Progenitor cell of endocrine pancreas (in vitro differentiated cells): ENCODE data around the gene OXCT1. TPM values are rescaled to one million over a fixed set of nuclear protein-coding genes. Genes with fewer than 3 reads are reported as not detected.
A peak's percentile ranks its signal among the peaks of the same experiment; 100 is the strongest.
"Not testable (repeated sequence)": the region's sequence is repeated elsewhere in the genome, so short reads cannot be mapped to it uniquely, and the experiment has no call there.

Experiments used
- DNase-seq: peaks from one replicate; pipeline ENCODE4 v3.0.0; 2021; ENCODE audit warnings: low spot score; ENCODE audit not compliant: unreplicated experiment
- H3K27ac Mint-ChIP-seq: 2 replicates; pipeline ENCODE4 v1.8.0; 2021; ENCODE audit warnings: mild to moderate bottlenecking, moderate library complexity, mixed read lengths
- H3K27me3 Mint-ChIP-seq: 2 replicates; pipeline ENCODE4 v1.8.0; 2021; ENCODE audit warnings: mixed read lengths
- H3K36me3 Mint-ChIP-seq: 2 replicates; pipeline ENCODE4 v1.8.0; 2022; ENCODE audit warnings: mixed read lengths; ENCODE audit not compliant: insufficient read depth
- H3K4me1 Mint-ChIP-seq: 2 replicates; pipeline ENCODE4 v1.8.0; 2021; ENCODE audit warnings: low read depth, mixed read lengths
- H3K4me3 Mint-ChIP-seq: 2 replicates; pipeline ENCODE4 v1.8.0; 2021; ENCODE audit warnings: low read depth, mild to moderate bottlenecking, moderate library complexity, mixed read lengths
- H3K9me3 Mint-ChIP-seq: 2 replicates; pipeline ENCODE4 v1.8.0; 2021; ENCODE audit warnings: low read depth, mixed read lengths
- total RNA-seq: library from RNA; stranded (reverse); gene quantifications from 2 replicates; pipeline ENCODE4 v1.2.1, GENCODE V29; 2021
- TF ChIP-seq, protein P1 (sequence below): fragments of 200-600 bp; sonication (generic); IDR thresholded peaks from one replicate; pipeline ENCODE4 v1.5.0; 2021; ENCODE audit warnings: antibody characterized with exemption, mild to moderate bottlenecking; ENCODE audit not compliant: unreplicated experiment

The OXCT1 gene
- total RNA-seq, 1 donor from 2014 or later = 19.9 TPM

- Mint-ChIP-seq H3K9me3 (no peaks in the 10 kb centered on the region), H3K36me3 (peaks cover 2% of the 10 kb centered on the region), H3K4me1 (no peaks in the 10 kb centered on the region), H3K27ac (no peak overlapping the region), H3K27me3 (no peaks in the 10 kb centered on the region), H3K4me3 (no peak overlapping the region)
- TF ChIP-seq, protein P1, sequence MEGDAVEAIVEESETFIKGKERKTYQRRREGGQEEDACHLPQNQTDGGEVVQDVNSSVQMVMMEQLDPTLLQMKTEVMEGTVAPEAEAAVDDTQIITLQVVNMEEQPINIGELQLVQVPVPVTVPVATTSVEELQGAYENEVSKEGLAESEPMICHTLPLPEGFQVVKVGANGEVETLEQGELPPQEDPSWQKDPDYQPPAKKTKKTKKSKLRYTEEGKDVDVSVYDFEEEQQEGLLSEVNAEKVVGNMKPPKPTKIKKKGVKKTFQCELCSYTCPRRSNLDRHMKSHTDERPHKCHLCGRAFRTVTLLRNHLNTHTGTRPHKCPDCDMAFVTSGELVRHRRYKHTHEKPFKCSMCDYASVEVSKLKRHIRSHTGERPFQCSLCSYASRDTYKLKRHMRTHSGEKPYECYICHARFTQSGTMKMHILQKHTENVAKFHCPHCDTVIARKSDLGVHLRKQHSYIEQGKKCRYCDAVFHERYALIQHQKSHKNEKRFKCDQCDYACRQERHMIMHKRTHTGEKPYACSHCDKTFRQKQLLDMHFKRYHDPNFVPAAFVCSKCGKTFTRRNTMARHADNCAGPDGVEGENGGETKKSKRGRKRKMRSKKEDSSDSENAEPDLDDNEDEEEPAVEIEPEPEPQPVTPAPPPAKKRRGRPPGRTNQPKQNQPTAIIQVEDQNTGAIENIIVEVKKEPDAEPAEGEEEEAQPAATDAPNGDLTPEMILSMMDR = peak; percentile 27
- DNase-seq = no peak
Measured at GRCh38 chr5:41754857-41755256, 115.4 kb downstream of the OXCT1 start.

GRCh38 chr5:41751867-41752266, 118.4 kb downstream of the OXCT1 start:
- Mint-ChIP-seq H3K27ac (no peak overlapping the region), H3K9me3 (no peaks in the 10 kb centered on the region), H3K4me3 (no peak overlapping the region), H3K4me1 (no peaks in the 10 kb centered on the region), H3K36me3 (no peaks in the 10 kb centered on the region), H3K27me3 (no peaks in the 10 kb centered on the region)
- no peak for DNase-seq
- TF ChIP-seq, protein P1 = no peak

DNA sequence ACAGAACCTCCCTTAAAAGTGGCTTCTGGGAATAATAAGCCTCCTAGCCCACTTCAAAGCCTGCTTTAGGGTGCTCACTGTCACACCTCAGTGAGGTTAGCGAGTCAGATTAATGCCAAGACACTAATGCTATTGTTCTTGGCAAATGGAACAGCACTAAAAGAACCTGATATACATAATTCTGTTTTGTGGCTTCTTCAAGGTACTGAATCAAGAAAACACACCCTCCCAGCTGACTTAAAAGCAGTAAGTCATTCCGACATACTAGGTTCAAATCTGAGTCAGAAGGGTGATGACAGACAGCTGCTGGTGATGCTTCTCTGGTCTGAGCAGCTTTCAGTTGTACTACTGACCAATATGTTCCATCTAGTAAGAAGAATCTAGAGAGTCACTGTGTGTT, 121.6 kb downstream of the OXCT1 start:
- Mint-ChIP-seq H3K27me3 (no peaks in the 10 kb centered on the region), H3K27ac (no peak overlapping the region), H3K36me3 (peaks cover 19% of the 10 kb centered on the region), H3K4me3 (no peak overlapping the region), H3K4me1 (no peaks in the 10 kb centered on the region), H3K9me3 (peaks cover 9% of the 10 kb centered on the region)
- TF ChIP-seq, protein P1 = no peak
- DNase-seq = no peak

GRCh38 chr5:41747708-41748107, 122.5 kb downstream of the OXCT1 start:
- DNase-seq = no peak
- Mint-ChIP-seq H3K27ac (no peak overlapping the region), H3K4me3 (no peak overlapping the region), H3K4me1 (no peaks in the 10 kb centered on the region), H3K27me3 (no peaks in the 10 kb centered on the region), H3K9me3 (peaks cover 9% of the 10 kb centered on the region), H3K36me3 (peaks cover 19% of the 10 kb centered on the region)
- TF ChIP-seq, protein P1 = no peak

DNA sequence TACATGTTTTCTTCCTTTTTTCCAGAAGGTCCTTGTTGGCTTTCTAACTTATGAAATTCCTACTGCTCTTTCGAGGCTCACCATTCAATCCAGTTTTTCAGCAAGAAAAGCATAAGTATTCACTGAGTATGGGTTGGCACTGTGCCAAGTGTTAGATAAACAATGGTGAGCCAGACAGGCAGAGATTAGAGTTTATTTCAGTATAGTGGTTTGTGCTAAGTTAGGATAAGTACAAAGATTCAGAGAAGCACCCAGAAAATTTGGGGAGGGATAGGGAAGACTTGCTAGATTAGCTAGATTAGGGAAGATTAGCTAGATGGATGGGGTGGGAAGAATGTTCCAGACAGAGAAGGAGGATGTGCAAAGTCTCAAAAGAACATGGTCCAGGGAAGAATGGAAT, 122.9 kb downstream of the OXCT1 start:
- Mint-ChIP-seq H3K27ac (no peak overlapping the region), H3K36me3 (peaks cover 19% of the 10 kb centered on the region), H3K4me3 (no peak overlapping the region), H3K27me3 (no peaks in the 10 kb centered on the region), H3K9me3 (peaks cover 9% of the 10 kb centered on the region), H3K4me1 (no peaks in the 10 kb centered on the region)
- no peak for DNase-seq
- TF ChIP-seq, protein P1 = no peak

DNA sequence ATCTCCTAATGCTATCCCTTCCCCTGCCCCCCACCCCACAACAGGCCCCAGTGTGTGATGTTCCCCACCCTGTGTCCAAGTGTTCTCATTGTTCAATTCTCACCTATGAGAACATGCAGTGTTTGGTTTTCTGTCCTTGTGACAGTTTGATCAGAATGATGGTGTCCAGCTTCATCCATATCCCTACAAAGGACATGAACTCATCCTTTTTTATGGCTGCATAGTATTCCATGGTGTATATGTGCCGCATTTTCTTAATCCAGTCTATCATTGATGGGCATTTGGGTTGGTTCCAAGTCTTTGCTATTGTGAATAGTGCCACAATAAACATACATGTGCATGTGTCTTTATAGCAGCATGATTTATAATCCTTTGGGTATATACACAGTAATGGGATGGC, 127.6 kb downstream of the OXCT1 start:
- H3K4me1 Mint-ChIP-seq, H3K27me3 Mint-ChIP-seq, DNase-seq, H3K27ac Mint-ChIP-seq, H3K4me3 Mint-ChIP-seq: not testable (repeated sequence)
- Mint-ChIP-seq H3K9me3 (peaks cover 12% of the 10 kb centered on the region), H3K36me3 (peaks cover 34% of the 10 kb centered on the region)
